GM18951 (cell line): ENCODE results near the gene ARPP21.

Experiments used
- POLR2A ChIP-seq: IDR thresholded peaks from 4 replicates; pipeline ENCODE4 v1.6.1; 2011; ENCODE audit warnings: mild to moderate bottlenecking; ENCODE audit not compliant: insufficient read length, insufficient read depth; ENCODE audit errors: extremely low read depth
- in situ Hi-C: fragments of 300-500 bp; cut with MboI; formaldehyde crosslinking; loops from one replicate; pipeline ENCODE4 v1.12.0; 2022; ENCODE audit warnings: low sequenced_read_pairs, mixed read lengths, inconsistent platforms; ENCODE audit not compliant: unreplicated experiment

Gene ARPP21

DNA sequence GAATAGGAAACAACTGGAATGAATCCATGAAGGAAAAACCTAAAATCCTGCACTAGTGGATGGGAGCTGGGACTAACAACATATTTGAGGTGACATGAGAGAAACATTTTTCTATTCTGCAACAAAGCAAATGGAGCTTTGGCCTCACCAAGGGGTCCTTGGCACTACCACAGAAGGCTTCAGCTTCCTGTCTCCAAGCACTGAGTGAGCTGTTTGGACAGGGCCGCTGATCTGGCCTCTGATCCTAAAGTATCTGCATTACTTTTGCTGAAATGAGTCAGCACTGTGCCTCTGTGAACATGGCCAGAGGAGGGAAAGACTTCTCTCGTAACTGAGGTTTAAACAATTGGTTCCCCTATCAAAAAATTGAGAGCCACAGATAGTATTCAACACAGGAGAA, 9.0 kb downstream of the ARPP21 start:
- in situ Hi-C loops = no loop called here
- no peak for TF ChIP-seq POLR2A

DNA sequence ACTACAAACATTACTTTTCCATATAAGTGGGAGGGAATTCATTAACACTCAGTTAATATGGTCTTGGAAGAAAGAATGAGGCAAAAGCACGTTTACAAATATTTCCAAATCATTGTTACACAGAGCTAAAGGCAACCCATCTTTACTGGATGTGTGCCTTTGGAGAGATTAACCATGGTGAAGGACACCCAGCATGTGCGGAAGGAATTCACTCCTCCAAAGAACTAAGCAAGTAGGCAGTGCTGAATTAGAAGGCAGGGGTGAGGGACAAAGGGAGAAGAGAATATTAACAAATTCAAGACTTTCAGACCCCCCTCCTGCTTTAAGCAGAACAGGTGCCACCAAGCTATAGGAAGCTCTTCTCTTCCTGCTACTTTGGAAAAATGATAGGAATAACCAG, 10.1 kb downstream of the ARPP21 start:
- in situ Hi-C loops = no loop called here

DNA sequence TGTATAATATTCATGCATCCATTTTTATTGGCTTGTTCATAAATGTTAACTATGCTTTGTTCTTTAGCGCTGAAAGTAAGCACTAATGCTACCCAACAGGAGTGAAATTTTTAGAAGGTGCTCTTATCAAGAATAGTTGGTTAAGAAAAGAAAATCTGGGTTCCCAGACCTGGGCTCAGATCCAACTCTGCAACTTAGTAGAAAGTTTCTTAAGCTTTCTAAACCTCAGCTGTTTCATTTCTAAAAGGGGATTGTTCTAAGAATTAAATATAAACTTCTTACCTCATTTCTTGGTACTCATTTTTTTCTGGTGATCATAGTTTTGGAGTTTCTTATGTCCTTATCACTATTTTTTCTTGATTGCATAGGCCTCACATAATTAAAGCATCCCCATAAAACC, 12.1 kb downstream of the ARPP21 start:
- in situ Hi-C loops = no loop called here
- no peak for TF ChIP-seq POLR2A

More for the DNA sequence above, 10.1 kb downstream of the ARPP21 start:
- no peak for TF ChIP-seq POLR2A

DNA sequence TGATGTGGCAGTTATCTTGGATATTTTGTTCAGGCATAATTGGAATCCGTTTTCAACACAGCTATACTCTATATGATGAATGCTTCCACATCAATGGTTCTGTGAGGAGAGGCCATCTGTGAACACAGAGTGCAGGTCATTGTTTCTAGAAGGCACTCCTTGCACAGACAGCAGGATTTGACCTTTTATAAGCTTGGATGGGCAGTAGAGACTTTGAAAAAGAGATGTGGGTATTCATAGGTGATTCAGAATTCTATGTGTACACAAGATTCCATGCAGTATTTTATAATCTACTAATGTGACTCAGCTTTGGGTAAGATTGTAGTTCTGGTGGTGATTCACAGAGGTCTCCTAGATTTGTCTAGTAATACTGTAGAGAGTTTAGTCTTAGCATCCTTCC, 12.5 kb downstream of the ARPP21 start:
- no peak for TF ChIP-seq POLR2A
- in situ Hi-C loops = no loop called here

DNA sequence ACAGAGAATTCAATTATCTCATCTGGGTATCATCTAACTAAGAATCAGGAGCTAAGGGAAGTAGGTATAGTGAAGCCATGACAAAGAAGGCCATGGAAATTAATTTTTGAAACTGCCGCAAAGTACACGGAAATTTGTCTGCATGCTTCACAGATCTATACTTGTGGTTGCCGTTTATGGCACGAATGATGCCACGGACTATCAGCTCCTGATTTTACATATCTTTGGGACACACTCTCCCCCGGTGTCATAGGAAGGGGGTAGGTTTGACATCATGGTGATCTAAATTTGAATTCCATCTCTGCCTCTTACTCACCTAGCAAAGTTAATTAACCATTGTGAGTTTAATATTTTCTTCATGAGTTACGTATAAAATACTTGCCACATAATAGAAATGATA, 14.0 kb downstream of the ARPP21 start:
- no peak for TF ChIP-seq POLR2A
- in situ Hi-C loops = no loop called here

DNA sequence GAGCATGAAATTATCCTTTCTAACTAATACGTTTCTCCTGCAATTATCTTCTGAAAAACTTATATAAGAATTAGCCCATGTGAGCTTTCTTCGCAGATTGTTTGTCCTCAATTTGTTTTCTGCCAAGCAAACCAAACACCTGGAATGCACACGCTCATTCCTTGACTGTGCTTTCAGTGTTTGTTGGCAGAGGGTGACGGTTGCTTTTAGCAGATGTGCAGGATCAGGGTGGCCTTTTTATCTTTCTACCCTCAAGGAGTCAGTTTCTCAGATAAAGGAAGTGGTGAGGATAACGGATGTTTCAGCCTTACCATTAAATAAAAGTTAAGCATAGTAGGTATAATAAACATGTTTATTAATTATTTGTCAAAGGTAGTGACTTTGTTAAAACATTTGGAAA, 15.2 kb downstream of the ARPP21 start:
- in situ Hi-C loops = no loop called here
- TF ChIP-seq POLR2A = no peak

DNA sequence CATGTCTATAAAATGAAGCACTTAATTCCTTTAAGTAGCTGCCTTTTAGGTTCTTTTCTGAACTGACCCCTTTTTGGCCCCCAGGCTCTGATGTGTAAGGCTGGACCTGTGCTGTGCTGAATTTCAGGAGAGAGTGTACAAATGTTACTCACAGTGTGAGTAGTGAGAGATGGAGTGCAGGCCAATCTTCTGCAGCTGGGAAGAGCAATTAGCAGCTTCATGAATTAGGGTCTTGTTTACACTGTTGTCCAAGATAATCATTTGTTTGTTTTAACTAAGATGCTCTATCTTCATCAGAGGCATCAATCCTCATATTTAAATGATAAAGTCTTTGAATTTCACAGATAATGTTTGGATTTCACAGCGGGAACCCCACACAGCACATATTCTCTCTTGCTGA, 19.4 kb downstream of the ARPP21 start:
- in situ Hi-C loops = no loop called here
- no peak for TF ChIP-seq POLR2A

DNA sequence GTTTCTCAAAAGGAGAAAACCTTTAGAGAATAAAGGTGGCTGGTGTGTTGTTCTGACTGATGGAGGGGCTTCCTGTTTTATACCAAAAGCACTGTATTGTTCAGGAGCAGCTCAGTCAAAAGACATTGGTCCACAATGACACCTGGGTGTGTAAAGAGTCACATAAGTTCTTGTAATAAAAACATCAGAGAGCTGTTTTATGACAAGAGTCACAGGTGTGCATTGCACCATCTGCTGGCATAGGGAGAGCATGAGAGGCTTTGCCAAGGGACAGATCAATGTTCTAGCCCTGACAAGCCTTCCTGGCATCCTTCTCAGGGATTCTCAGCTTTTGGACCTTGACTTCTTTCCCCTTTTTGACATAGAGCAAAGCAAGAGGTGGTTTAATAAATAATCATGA, 20.4 kb downstream of the ARPP21 start:
- in situ Hi-C loops = no loop called here
- TF ChIP-seq POLR2A = no peak

DNA sequence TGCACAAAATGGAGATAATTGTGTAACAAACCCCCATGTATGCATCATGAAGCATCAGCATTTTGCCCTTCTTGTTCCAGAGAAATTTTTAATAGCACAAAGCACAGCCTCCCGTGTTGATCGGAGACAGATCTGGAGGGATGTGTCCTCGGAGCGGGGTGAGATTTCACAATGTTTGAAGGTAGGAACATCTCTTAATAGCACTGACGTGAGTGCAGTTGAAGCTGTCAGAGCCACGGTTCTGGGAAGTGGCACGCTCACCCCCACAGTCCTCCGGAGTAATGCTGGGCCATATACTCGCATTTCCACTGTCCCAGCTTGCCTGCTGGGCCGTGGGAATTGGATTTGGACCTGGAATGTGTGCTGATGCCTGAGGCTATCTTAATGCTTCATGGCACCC, 24.1 kb downstream of the ARPP21 start:
- in situ Hi-C loops = no loop called here
- TF ChIP-seq POLR2A = no peak

DNA sequence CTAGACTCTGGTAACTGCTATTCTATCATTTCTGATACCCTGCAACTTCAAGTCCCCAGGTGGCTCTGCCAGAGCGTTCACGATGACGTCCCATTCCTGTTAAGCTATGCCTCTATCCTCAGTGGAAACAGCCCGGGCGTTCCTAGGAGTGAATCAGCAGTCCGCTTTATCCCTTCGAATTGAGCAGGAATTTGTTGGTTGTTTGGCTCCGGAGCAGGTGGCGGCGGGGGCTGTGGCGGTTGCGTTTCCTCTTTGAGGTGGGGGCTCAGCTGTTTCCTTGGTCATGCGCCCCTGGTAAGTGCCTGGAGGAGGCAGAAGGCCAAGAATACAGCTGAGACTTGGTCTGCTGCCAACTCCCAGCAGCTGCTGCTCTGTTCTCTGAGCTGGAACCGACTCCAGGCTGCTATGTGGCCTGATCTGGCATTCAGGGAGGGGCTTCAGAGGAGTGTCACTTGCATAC, 25.2 kb downstream of the ARPP21 start:
- TF ChIP-seq POLR2A = no peak
- in situ Hi-C loops = no loop called here

DNA sequence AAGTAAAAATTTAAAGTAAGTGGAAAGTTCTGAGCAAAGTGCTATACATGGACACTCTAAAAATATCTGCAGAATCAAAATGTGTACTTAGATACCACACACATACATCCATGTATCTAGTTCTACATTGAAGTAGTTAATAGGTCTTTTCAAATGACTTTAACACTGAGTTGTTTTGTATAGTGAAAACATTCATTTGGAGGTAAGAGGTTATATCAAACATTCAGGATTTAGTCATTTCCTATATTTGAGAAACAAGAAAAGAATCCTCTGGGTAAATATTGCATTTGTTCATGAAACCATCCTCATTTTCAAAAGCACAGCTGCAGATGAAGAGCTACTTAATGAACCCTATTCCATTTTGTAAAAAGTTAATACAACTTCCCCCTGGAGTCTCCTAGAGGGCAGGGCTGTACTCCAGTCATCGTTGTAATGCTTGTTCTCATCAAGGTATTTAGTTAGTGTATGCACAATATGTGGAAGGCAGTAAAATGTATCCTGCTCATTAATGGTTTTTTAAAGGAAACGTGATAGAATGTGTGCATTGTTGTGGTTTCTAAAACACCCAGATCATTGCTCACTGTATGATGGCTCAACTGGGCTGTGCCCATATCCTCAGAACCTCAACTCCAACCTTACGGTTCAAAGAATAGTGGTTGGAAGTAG, 26.2 kb downstream of the ARPP21 start:
- no peak for TF ChIP-seq POLR2A
- in situ Hi-C loops = no loop called here

DNA sequence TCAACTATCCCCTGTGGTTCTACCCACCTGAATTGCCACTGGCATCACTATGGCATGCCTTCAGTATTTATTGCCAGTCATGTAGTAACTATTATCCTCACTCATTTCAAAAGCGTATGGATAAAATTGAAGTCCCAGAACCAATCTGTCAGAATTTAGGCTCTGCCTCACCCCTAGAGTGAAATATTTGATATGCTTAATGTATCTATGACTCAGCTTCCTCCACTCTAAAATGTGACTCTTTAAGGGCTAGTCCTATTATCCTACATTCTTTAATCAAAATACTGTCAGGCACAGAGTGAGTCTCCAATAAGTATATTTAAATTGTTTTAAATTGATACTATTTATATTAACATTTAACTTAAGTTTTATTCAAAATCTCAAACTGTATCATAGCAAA, 27.6 kb downstream of the ARPP21 start:
- in situ Hi-C loops = no loop called here
- no peak for TF ChIP-seq POLR2A

DNA sequence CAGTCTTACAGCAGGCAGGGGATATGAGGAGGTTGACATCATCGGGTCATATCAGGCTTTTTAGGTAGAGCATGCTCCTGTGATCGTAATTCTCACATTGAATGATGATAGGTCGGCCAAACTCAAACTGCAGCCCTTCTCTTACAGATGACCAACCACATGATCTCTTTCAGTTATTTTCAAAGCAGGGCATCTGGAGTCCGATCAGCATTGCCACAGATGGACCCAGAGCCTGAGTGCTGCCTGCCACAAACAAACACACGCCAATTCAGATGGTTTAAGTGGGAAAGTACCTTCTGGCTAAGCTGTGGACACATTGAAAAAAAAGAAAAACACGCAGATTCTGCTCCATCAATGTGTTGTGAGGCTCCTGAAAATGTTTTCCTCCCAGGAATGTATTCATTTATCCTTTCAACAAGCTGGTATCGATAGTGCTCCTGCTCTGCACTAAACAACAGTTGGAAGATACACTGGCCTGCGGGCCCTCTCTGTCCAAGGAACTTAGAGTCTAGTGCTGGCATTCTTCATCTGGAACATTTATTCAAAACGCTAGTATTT, 31.2 kb downstream of the ARPP21 start:
- in situ Hi-C loops = no loop called here
- no peak for TF ChIP-seq POLR2A

DNA sequence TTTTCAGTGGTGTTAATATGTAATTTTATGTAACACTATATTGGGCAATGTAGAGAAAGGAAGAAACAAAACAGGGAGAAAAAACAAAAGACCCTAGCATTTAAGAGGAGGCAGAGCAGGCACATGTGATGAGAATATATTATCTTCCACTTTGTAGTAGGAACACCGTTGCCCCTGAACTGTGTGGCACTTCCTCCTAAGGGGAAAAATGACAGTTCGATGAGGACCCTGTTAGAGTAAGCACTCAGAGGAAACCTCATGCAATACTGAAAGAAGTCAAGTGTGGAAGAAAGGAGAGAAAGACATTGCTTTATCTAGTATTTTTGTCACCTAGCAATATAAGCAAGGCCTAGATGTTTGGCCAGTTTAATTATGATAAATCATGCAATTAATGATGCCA, 32.2 kb downstream of the ARPP21 start:
- TF ChIP-seq POLR2A = no peak
- in situ Hi-C loops = no loop called here
